Endometrial microvascular endothelial cells (primary cell): ENCODE data around the gene SLFN14. TPM values are rescaled to one million over a fixed set of nuclear protein-coding genes. Genes with fewer than 3 reads are reported as not detected.
"Not testable (repeated sequence)": the region's sequence is repeated elsewhere in the genome, so short reads cannot be mapped to it uniquely, and the experiment has no call there.

Source experiments
- in situ Hi-C: cut with HindIII; loops from 2 replicates; pipeline ENCODE4 v1.10.0; 2017; ENCODE audit warnings: low sequenced_read_pairs, low pct_unique_long_range_greater_than_20kb; ENCODE audit errors: inconsistent ontology term
- total RNA-seq: library from RNA; depleted of rRNA; stranded (reverse); fragments of >200 nt; gene quantifications from one replicate; pipeline ENCODE4 v1.2.3, GENCODE V29; 2015; ENCODE audit errors: inconsistent ontology term

The SLFN14 gene
- total RNA-seq, 1 donor from 2014 or later = not detected

GRCh38 chr17:35566968-35567367, 6.3 kb upstream of the SLFN14 start:
- in situ Hi-C loops = no loop called here

GRCh38 chr17:35563181-35563580, 2.6 kb upstream of the SLFN14 start:
- in situ Hi-C loops = not testable (repeated sequence)

- in situ Hi-C loops = no loop called here
Observed at GRCh38 chr17:35559495-35560210, 966 bp downstream of the SLFN14 start.

GRCh38 chr17:35557353-35557752, 3.3 kb downstream of the SLFN14 start:
- in situ Hi-C loops = no loop called here

- in situ Hi-C loops = no loop called here
Observed at GRCh38 chr17:35555691-35556090, 4.9 kb downstream of the SLFN14 start.

- in situ Hi-C loops = no loop called here
Observed at GRCh38 chr17:35554668-35555067, 6.0 kb downstream of the SLFN14 start.

GRCh38 chr17:35553310-35553709, 7.3 kb downstream of the SLFN14 start:
- in situ Hi-C loops = no loop called here

- in situ Hi-C loops = loop anchor here (25.0 kb wide), 1 partner anchor 237 kb away; no protein-coding TSS in a partner anchor
Observed at GRCh38 chr17:35548978-35549377, 11.6 kb downstream of the SLFN14 start.

GRCh38 chr17:35548208-35548810, 12.3 kb downstream of the SLFN14 start:
- in situ Hi-C loops = loop anchor here (25.0 kb wide), 1 partner anchor 236 kb away; no protein-coding TSS in a partner anchor

- in situ Hi-C loops = loop anchor here (25.0 kb wide), 1 partner anchor 234 kb away; no protein-coding TSS in a partner anchor
Observed at GRCh38 chr17:35546487-35546886, 14.1 kb downstream of the SLFN14 start.

GRCh38 chr17:35545150-35545549, 15.5 kb downstream of the SLFN14 start:
- in situ Hi-C loops = loop anchor here (25.0 kb wide), 1 partner anchor 233 kb away; no protein-coding TSS in a partner anchor

GRCh38 chr17:35543856-35544255, 16.8 kb downstream of the SLFN14 start:
- in situ Hi-C loops = loop anchor here (25.0 kb wide), 1 partner anchor 232 kb away; no protein-coding TSS in a partner anchor

GRCh38 chr17:35542990-35543389, 17.6 kb downstream of the SLFN14 start:
- in situ Hi-C loops = loop anchor here (25.0 kb wide), 1 partner anchor 231 kb away; no protein-coding TSS in a partner anchor

GRCh38 chr17:35541434-35541833, 19.2 kb downstream of the SLFN14 start:
- in situ Hi-C loops = loop anchor here (25.0 kb wide), 1 partner anchor 229 kb away; no protein-coding TSS in a partner anchor

GRCh38 chr17:35540589-35541404, 19.8 kb downstream of the SLFN14 start:
- in situ Hi-C loops = loop anchor here (25.0 kb wide), 1 partner anchor 228 kb away; no protein-coding TSS in a partner anchor

GRCh38 chr17:35539659-35540026, 21.0 kb downstream of the SLFN14 start:
- in situ Hi-C loops = loop anchor here (25.0 kb wide), 1 partner anchor 227 kb away; no protein-coding TSS in a partner anchor

- in situ Hi-C loops = loop anchor here (25.0 kb wide), 1 partner anchor 225 kb away; no protein-coding TSS in a partner anchor
Observed at GRCh38 chr17:35537601-35538141, 22.9 kb downstream of the SLFN14 start, which contains the start of gene SLFN12L. SLFN12L (minus strand) TSS chr17:35537678; CDS start chr17:35522364, 15,314 bp downstream.

GRCh38 chr17:35536664-35537171, 23.9 kb downstream of the SLFN14 start:
- in situ Hi-C loops = loop anchor here (25.0 kb wide), 1 partner anchor 224 kb away; no protein-coding TSS in a partner anchor
